Endothelial cell of umbilical vein (primary cell): ENCODE data around the gene NOS2. TPM values are rescaled to one million over a fixed set of nuclear protein-coding genes. Genes with fewer than 3 reads are reported as not detected.

Source experiments
- BruUV-seq: library from RNA; stranded (reverse); fragments of 400-500 nt; replicated peaks from 2 replicates; lab custom pipeline; 2021; lab: Mats Ljungman, UMichigan
- CTCF ChIA-PET: fragments of 300-600, 350-600 bp; sonication (Branson Sonifier 250); formaldehyde crosslinking; loops from one replicate; lab custom pipeline; 2021; ENCODE audit warnings: antibody characterized with exemption, inconsistent platforms; lab: Charles Lee
- POLR2A ChIA-PET: fragments of 300-600, 350-600 bp; sonication (Branson Sonifier 250); formaldehyde crosslinking; loops from one replicate; lab custom pipeline; 2021; ENCODE audit warnings: antibody characterized with exemption, inconsistent platforms; lab: Charles Lee
- DNase-seq: peaks from one replicate; pipeline ENCODE4 v3.0.0-alpha.2; 2011; ENCODE audit warnings: low read depth, low spot score
- FAIRE-seq: peaks from 2 replicates; lab custom pipeline; 2011; peaks lifted over from hg19 to GRCh38; lab: Jason Lieb, UNC
- H2AFZ ChIP-seq: 2 replicates; pipeline ENCODE4 v1.6.0; 2012; ENCODE audit warnings: low read depth, low read length, control low read depth, inconsistent platforms
- H3K27ac ChIP-seq: 2 replicates; pipeline ENCODE4 v1.5.1; 2011; ENCODE audit warnings: low read depth, mild to moderate bottlenecking, control low read depth, low read length, moderate library complexity; ENCODE audit not compliant: insufficient read depth
- H3K27me3 ChIP-seq, 2 experiments: 2 replicates each; pipeline versions ENCODE4 v1.6.0 to v1.6.1; 2011; ENCODE audit warnings: low read length in 2 of 2, mixed read lengths in 1 of 2; ENCODE audit not compliant: control insufficient read depth in 2 of 2, insufficient read depth in 2 of 2
- H3K36me3 ChIP-seq, 2 experiments: 2 replicates in 1 of 2; 3 replicates in 1 of 2; pipeline ENCODE4 v1.5.1; 2011; ENCODE audit warnings: low read length in 2 of 2, mild to moderate bottlenecking in 1 of 2, moderate library complexity in 1 of 2; ENCODE audit not compliant: control insufficient read depth in 2 of 2, insufficient read depth in 2 of 2; ENCODE audit errors: extremely low read depth in 1 of 2
- H3K4me1 ChIP-seq: 3 replicates; pipeline ENCODE4 v1.5.1; 2011; ENCODE audit warnings: mild to moderate bottlenecking, low read length; ENCODE audit not compliant: control insufficient read depth, insufficient read depth; ENCODE audit errors: extremely low read depth
- H3K4me2 ChIP-seq: 2 replicates; pipeline ENCODE4 v1.6.1; 2011; ENCODE audit warnings: low read length, control low read depth, mixed read lengths; ENCODE audit not compliant: insufficient read depth
- H3K4me3 ChIP-seq, 3 experiments: fragments of 200-600 bp in 1 of 3; sonication (generic), shearing (Covaris generic) in 1 of 3; replicated peaks in 1 of 3; 2 replicates each; pipeline ENCODE4 v1.5.1; 2011 to 2016; ENCODE audit warnings: control low read depth in 3 of 3, low read length in 3 of 3, mild to moderate bottlenecking in 2 of 3, inconsistent platforms in 1 of 3, low read depth in 1 of 3, moderate library complexity in 1 of 3; ENCODE audit not compliant: insufficient read depth in 1 of 3
- H3K79me2 ChIP-seq: 2 replicates; pipeline ENCODE4 v1.6.0; 2012; ENCODE audit warnings: low read length, inconsistent platforms; ENCODE audit not compliant: control insufficient read depth, insufficient read depth
- H3K9ac ChIP-seq: replicated peaks from 2 replicates; pipeline ENCODE3; 2011; ENCODE audit warnings: low read length, control low read depth; ENCODE audit not compliant: insufficient read depth; ENCODE audit errors: extremely low read depth
- H3K9me1 ChIP-seq: replicated peaks from 3 replicates; pipeline ENCODE4 v1.6.0; 2011; ENCODE audit warnings: mild to moderate bottlenecking, low read length; ENCODE audit not compliant: control insufficient read depth, insufficient read depth; ENCODE audit errors: extremely low read depth
- H3K9me3 ChIP-seq: replicated peaks from 2 replicates; pipeline ENCODE4 v1.5.1; 2012; ENCODE audit warnings: low read length, inconsistent platforms; ENCODE audit not compliant: control insufficient read depth, insufficient read depth
- H4K20me1 ChIP-seq: replicated peaks from 2 replicates; pipeline ENCODE3; 2011; ENCODE audit warnings: mild to moderate bottlenecking, low read length; ENCODE audit not compliant: control insufficient read depth, insufficient read depth; ENCODE audit errors: extremely low read depth
- EZH2 ChIP-seq: IDR thresholded peaks from 2 replicates; pipeline ENCODE4 v1.6.1; 2012; ENCODE audit warnings: borderline replicate concordance, low read depth, mild to moderate bottlenecking, moderate library complexity, low read length, inconsistent platforms; ENCODE audit not compliant: severe bottlenecking
- FOS ChIP-seq: IDR thresholded peaks from 2 replicates; pipeline ENCODE4 v1.6.1; 2011; ENCODE audit warnings: mild to moderate bottlenecking, low read length, moderate library complexity, borderline replicate concordance; ENCODE audit not compliant: insufficient read depth
- GATA2 ChIP-seq: IDR thresholded peaks from 2 replicates; pipeline ENCODE4 v1.7.0; 2011; ENCODE audit warnings: low read depth, mild to moderate bottlenecking, moderate library complexity, mixed read lengths, low read length; ENCODE audit not compliant: insufficient read length, insufficient read depth
- JUN ChIP-seq: IDR thresholded peaks from 2 replicates; pipeline ENCODE4 v1.6.1; 2011; ENCODE audit warnings: borderline replicate concordance, low read depth; ENCODE audit not compliant: insufficient read length, insufficient read depth
- MYC ChIP-seq: IDR thresholded peaks from one replicate; pipeline ENCODE4 v1.6.1; 2011; ENCODE audit warnings: mild to moderate bottlenecking, low read depth, low read length
- POLR2A ChIP-seq: IDR thresholded peaks from 2 replicates; pipeline ENCODE4 v1.6.1; 2012; ENCODE audit warnings: low read depth, mild to moderate bottlenecking, control low read depth, low read length
- POLR2AphosphoS5 ChIP-seq: IDR thresholded peaks from 2 replicates; pipeline ENCODE4 v1.6.1; 2012; ENCODE audit warnings: low read depth, mild to moderate bottlenecking, control low read depth, low read length, moderate library complexity; ENCODE audit not compliant: insufficient read depth
- dilution Hi-C: fragments of 300-500 bp; cut with MboI; formaldehyde crosslinking; loops from one replicate; pipeline ENCODE4 v1.15.0; 2019; ENCODE audit warnings: low sequenced_read_pairs; ENCODE audit not compliant: extremely low pct_ligation_motif_present
- intact Hi-C: fragments of 100-400 bp; cut with micrococcal nuclease; formaldehyde crosslinking; loops from one replicate; pipeline ENCODE4 v1.10.0; 2022
- polyA plus RNA-seq, 4 experiments: library from polyadenylated mRNA; depleted of rRNA in 3 of 4; stranded (reverse) in 3 of 4; unstranded in 1 of 4; fragments of >200 nt; gene quantifications; 2 replicates each; pipeline versions ENCODE4 v1.2.1 to v1.2.3, GENCODE V29; 2011 to 2012; ENCODE audit warnings: missing spikeins in 1 of 4
- total RNA-seq: library from RNA; stranded (reverse); gene quantifications from 2 replicates; pipeline ENCODE4 v1.2.3, GENCODE V29; 2021
- TF ChIP-seq, protein P1 (sequence below), 2 donors: IDR thresholded peaks; 1 replicate in 1 of 2; 2 replicates in 1 of 2; pipeline ENCODE4 v1.5.1; 2011; ENCODE audit warnings: low read length in 2 of 2, mild to moderate bottlenecking in 2 of 2, moderate library complexity in 2 of 2, control low read depth in 1 of 2, inconsistent platforms in 1 of 2, low read depth in 1 of 2; ENCODE audit not compliant: insufficient read depth in 1 of 2; ENCODE audit errors: extremely low read depth in 1 of 2
- TF ChIP-seq, protein P2 (sequence below): IDR thresholded peaks from 2 replicates; pipeline ENCODE4 v1.6.1; 2011; ENCODE audit not compliant: insufficient read depth, insufficient read length

The NOS2 gene
- total and polyA plus RNA-seq, 2 donors (not counting 3 experiments of a cell fraction or from before 2014, with no cell fraction given) = 0.01 TPM; not detected in 1

DNA sequence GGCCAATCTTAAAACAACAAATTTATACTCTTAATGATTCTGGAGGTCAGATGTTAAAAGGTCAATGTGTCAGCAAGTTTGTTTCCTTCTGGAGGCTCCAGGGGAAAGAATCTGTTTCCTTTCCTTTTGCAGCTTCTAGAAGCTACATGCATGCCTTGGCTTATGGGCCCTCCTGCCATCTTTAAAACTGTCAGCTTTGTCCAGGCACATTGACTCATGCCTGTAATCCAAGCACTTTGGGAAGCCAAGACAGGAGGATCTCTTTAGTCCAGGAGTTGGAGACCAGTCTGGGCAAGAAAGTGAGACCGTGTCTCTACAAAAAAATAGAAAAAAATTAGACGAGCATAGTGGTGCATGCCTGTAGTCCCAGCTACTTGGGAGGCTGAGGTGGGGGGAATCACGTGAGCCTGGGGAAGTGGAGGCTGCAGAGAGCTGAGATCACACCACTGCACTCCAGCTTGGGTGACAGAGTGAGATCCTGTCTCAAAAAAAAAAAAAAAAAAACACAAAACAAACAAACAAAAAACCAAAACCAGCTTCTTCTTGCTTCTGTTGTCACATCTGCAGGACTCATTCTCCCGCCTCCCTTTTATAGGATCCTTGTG is 58.3 kb downstream of the NOS2 start:
- BruUV-seq = no TSS peak
- TF ChIP-seq JUN (no peak), MYC (no peak), POLR2A (no peak), FOS (no peak), POLR2AphosphoS5 (no peak), GATA2 (no peak), EZH2 (no peak)
- TF ChIP-seq, protein P1, sequence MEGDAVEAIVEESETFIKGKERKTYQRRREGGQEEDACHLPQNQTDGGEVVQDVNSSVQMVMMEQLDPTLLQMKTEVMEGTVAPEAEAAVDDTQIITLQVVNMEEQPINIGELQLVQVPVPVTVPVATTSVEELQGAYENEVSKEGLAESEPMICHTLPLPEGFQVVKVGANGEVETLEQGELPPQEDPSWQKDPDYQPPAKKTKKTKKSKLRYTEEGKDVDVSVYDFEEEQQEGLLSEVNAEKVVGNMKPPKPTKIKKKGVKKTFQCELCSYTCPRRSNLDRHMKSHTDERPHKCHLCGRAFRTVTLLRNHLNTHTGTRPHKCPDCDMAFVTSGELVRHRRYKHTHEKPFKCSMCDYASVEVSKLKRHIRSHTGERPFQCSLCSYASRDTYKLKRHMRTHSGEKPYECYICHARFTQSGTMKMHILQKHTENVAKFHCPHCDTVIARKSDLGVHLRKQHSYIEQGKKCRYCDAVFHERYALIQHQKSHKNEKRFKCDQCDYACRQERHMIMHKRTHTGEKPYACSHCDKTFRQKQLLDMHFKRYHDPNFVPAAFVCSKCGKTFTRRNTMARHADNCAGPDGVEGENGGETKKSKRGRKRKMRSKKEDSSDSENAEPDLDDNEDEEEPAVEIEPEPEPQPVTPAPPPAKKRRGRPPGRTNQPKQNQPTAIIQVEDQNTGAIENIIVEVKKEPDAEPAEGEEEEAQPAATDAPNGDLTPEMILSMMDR (IDR thresholded peaks at IDR 0.05; ENCODE audit: extremely low read depth in 1 of 2, insufficient read depth in 1 of 2, low read depth in 1 of 2, low read length in 2 of 2) = no peak
- TF ChIP-seq, protein P2, sequence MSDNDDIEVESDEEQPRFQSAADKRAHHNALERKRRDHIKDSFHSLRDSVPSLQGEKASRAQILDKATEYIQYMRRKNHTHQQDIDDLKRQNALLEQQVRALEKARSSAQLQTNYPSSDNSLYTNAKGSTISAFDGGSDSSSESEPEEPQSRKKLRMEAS = no peak
- CTCF ChIA-PET = interaction anchor here (0.7 to 1.3 kb wide), 10 partner anchors 8 to 436 kb away, joined by 3 to 5 read pairs (median 4); no protein-coding TSS in a partner anchor
- no peak for FAIRE-seq
- POLR2A ChIA-PET = no interaction called here
- Histone ChIP-seq H3K27me3 (peaks cover 0 to 2% of the 10 kb centered on the region in 2 experiments), H3K9ac (no peak overlapping the region), H3K9me1 (no peaks in the 10 kb centered on the region), H3K79me2 (no peaks in the 10 kb centered on the region), H4K20me1 (no peaks in the 10 kb centered on the region), H3K9me3 (no peaks in the 10 kb centered on the region), H3K4me2 (no peak overlapping the region), H3K27ac (no peak overlapping the region), H3K36me3 (no peaks in the 10 kb centered on the region), H3K4me3 (no peak overlapping the region), H3K4me1 (no peaks in the 10 kb centered on the region), H2AFZ (no peak overlapping the region)
- DNase-seq = no peak
- dilution Hi-C loops = no loop called here
- intact Hi-C loops = no loop called here
